Measurements from ENCODE around the gene JPH3. TPM values are rescaled to one million over a fixed set of nuclear protein-coding genes. Genes with fewer than 3 reads are reported as not detected.

The JPH3 gene
- total RNA-seq, 1 experiment from 2014 or later = 32.7 TPM

DNA sequence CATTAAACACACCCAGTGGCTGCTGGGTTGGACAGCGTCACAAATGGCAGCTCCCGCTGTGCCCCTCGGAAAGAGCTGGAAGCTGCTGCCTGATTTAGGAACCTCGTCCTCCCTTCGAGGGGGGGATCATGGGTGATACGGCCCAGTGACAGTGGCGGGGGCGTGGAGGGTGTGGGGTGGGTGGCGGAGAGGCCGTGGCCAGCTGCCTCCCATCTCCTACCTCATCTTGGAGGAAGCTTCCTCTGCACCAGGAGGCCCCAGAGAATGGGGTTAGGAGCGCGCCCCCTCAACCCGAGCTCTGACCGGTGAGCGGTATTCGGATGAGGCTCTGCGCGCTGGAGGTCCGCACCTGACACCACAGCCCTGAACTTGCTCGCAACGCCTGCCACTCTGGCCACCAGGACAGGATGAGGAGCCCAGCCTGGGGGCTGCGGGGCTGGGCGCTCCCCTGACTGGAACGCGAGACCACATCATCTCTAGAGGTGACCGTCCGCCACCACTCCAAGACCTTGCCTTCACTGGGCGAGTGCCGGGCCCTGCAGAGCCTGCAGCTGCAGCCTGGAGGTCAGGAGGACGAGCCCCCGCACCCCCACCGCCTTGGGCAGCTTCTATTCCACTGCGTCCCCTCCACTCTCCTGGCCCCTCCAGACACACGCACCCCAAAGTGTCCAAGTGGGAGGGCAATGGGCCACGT is 82.5 kb downstream of the JPH3 start:
- Histone ChIP-seq H2BK5ac (ENCODE audit: insufficient read length, low read length) (no peak overlapping the region), H3K18ac (ENCODE audit: insufficient read length, low read depth, low read length) (no peak overlapping the region), H3K9ac (ENCODE audit: extremely low read depth, insufficient read length, low read length) (no peak overlapping the region), H3K4me1 (ENCODE audit: insufficient read depth, low read length) (no peaks in the 10 kb centered on the region), H3K4me2 (ENCODE audit: insufficient read depth, insufficient read length, low read length) (no peak overlapping the region), H3K23me2 (ENCODE audit: insufficient read length, low read depth, low read length, poor library complexity, severe bottlenecking) (no peaks in the 10 kb centered on the region), H3K79me2 (ENCODE audit: insufficient read depth, low read length) (no peaks in the 10 kb centered on the region), H2BK12ac (ENCODE audit: insufficient read length, low read depth, low read length) (no peak overlapping the region), H2BK20ac (ENCODE audit: low read depth, low read length, poor library complexity, severe bottlenecking) (no peak overlapping the region), H4K8ac (replicated peaks; ENCODE audit: insufficient read length, low read depth, low read length) (no peak overlapping the region), H3K14ac (ENCODE audit: insufficient read depth, low read length) (no peak overlapping the region), H4K20me1 (ENCODE audit: control insufficient read depth, insufficient read depth, insufficient read length) (no peaks in the 10 kb centered on the region), H3K56ac (ENCODE audit: insufficient read length, low read depth, low read length) (no peak overlapping the region), H3T11ph (ENCODE audit: low read length) (no peak overlapping the region), H3K27ac (ENCODE audit: insufficient read length, low read depth, low read length) (no peak overlapping the region), H2BK15ac (ENCODE audit: low read depth, low read length) (no peak overlapping the region), H4K91ac (ENCODE audit: insufficient read length, low read depth, low read length) (no peak overlapping the region), H3K4ac (ENCODE audit: low read depth, low read length) (no peak overlapping the region), H3K23ac (ENCODE audit: insufficient read length, low read depth, low read length) (no peak overlapping the region), H3K27me3 (ENCODE audit: insufficient read depth, low read length) (no peaks in the 10 kb centered on the region), H2AFZ (ENCODE audit: low read length) (no peak overlapping the region), H2BK120ac (ENCODE audit: low read depth, low read length, poor library complexity, severe bottlenecking) (no peak overlapping the region), H2AK5ac (ENCODE audit: insufficient read length, low read length) (no peak overlapping the region), H3K9me3 (ENCODE audit: control insufficient read depth, low read depth, low read length) (no peaks in the 10 kb centered on the region), H4K5ac (ENCODE audit: insufficient read length, low read depth, low read length) (no peak overlapping the region), H3K79me1 (ENCODE audit: insufficient read depth, low read depth, low read length, poor library complexity, severe bottlenecking) (no peaks in the 10 kb centered on the region)
- Mint-ChIP-seq H3K4me3 (no peak overlapping the region), H3K36me3 (ENCODE audit: insufficient read depth in 1 of 3, low read depth in 3 of 3) (peaks cover 4 to 8% (median 4%) of the 10 kb centered on the region in 3 experiments; a peak in 4 of 7 replicates), H3K27me3 (ENCODE audit: low read depth) (peaks cover 3% of the 10 kb centered on the region), H3K4me1 (peaks cover 0 to 3% of the 10 kb centered on the region in 2 experiments; a peak in 1 of 4 replicates), H3K27ac (no peak overlapping the region; a peak in 1 of 7 replicates), H3K9me3 (no peaks in the 10 kb centered on the region)
- WGBS (ENCODE audit: extremely low coverage, insufficient read length, low lambda C conversion rate) = no CpG with 5 or more reads among the region's 35 CpGs
- TF ChIP-seq, protein P1, sequence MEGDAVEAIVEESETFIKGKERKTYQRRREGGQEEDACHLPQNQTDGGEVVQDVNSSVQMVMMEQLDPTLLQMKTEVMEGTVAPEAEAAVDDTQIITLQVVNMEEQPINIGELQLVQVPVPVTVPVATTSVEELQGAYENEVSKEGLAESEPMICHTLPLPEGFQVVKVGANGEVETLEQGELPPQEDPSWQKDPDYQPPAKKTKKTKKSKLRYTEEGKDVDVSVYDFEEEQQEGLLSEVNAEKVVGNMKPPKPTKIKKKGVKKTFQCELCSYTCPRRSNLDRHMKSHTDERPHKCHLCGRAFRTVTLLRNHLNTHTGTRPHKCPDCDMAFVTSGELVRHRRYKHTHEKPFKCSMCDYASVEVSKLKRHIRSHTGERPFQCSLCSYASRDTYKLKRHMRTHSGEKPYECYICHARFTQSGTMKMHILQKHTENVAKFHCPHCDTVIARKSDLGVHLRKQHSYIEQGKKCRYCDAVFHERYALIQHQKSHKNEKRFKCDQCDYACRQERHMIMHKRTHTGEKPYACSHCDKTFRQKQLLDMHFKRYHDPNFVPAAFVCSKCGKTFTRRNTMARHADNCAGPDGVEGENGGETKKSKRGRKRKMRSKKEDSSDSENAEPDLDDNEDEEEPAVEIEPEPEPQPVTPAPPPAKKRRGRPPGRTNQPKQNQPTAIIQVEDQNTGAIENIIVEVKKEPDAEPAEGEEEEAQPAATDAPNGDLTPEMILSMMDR (conservative IDR thresholded peaks at IDR 0.05) = no peak
- DNase-seq = no peak

All from H9 (cell line).